Endothelial cell of umbilical vein (primary cell): Measurements from ENCODE around the gene IL22RA1. TPM values are rescaled to one million over a fixed set of nuclear protein-coding genes. Genes with fewer than 3 reads are reported as not detected.

Experiments
- BruUV-seq: library from RNA; stranded (reverse); fragments of 400-500 nt; replicated peaks from 2 replicates; lab custom pipeline; 2021; lab: Mats Ljungman, UMichigan
- CTCF ChIA-PET: fragments of 300-600, 350-600 bp; sonication (Branson Sonifier 250); formaldehyde crosslinking; loops from one replicate; lab custom pipeline; 2021; ENCODE audit warnings: antibody characterized with exemption, inconsistent platforms; lab: Charles Lee
- POLR2A ChIA-PET: fragments of 300-600, 350-600 bp; sonication (Branson Sonifier 250); formaldehyde crosslinking; loops from one replicate; lab custom pipeline; 2021; ENCODE audit warnings: antibody characterized with exemption, inconsistent platforms; lab: Charles Lee
- DNase-seq: peaks from one replicate; pipeline ENCODE4 v3.0.0-alpha.2; 2011; ENCODE audit warnings: low read depth, low spot score
- FAIRE-seq: peaks from 2 replicates; lab custom pipeline; 2011; peaks lifted over from hg19 to GRCh38; lab: Jason Lieb, UNC
- H2AFZ ChIP-seq: 2 replicates; pipeline ENCODE4 v1.6.0; 2012; ENCODE audit warnings: low read depth, low read length, control low read depth, inconsistent platforms
- H3K27ac ChIP-seq: 2 replicates; pipeline ENCODE4 v1.5.1; 2011; ENCODE audit warnings: low read depth, mild to moderate bottlenecking, control low read depth, low read length, moderate library complexity; ENCODE audit not compliant: insufficient read depth
- H3K27me3 ChIP-seq, 2 experiments: 2 replicates each; pipeline versions ENCODE4 v1.6.0 to v1.6.1; 2011; ENCODE audit warnings: low read length in 2 of 2, mixed read lengths in 1 of 2; ENCODE audit not compliant: control insufficient read depth in 2 of 2, insufficient read depth in 2 of 2
- H3K36me3 ChIP-seq, 2 experiments: 2 replicates in 1 of 2; 3 replicates in 1 of 2; pipeline ENCODE4 v1.5.1; 2011; ENCODE audit warnings: low read length in 2 of 2, mild to moderate bottlenecking in 1 of 2, moderate library complexity in 1 of 2; ENCODE audit not compliant: control insufficient read depth in 2 of 2, insufficient read depth in 2 of 2; ENCODE audit errors: extremely low read depth in 1 of 2
- H3K4me1 ChIP-seq: 3 replicates; pipeline ENCODE4 v1.5.1; 2011; ENCODE audit warnings: mild to moderate bottlenecking, low read length; ENCODE audit not compliant: control insufficient read depth, insufficient read depth; ENCODE audit errors: extremely low read depth
- H3K4me2 ChIP-seq: 2 replicates; pipeline ENCODE4 v1.6.1; 2011; ENCODE audit warnings: low read length, control low read depth, mixed read lengths; ENCODE audit not compliant: insufficient read depth
- H3K4me3 ChIP-seq, 3 experiments: fragments of 200-600 bp in 1 of 3; sonication (generic), shearing (Covaris generic) in 1 of 3; replicated peaks in 1 of 3; 2 replicates each; pipeline ENCODE4 v1.5.1; 2011 to 2016; ENCODE audit warnings: control low read depth in 3 of 3, low read length in 3 of 3, mild to moderate bottlenecking in 2 of 3, inconsistent platforms in 1 of 3, low read depth in 1 of 3, moderate library complexity in 1 of 3; ENCODE audit not compliant: insufficient read depth in 1 of 3
- H3K79me2 ChIP-seq: 2 replicates; pipeline ENCODE4 v1.6.0; 2012; ENCODE audit warnings: low read length, inconsistent platforms; ENCODE audit not compliant: control insufficient read depth, insufficient read depth
- H3K9ac ChIP-seq: replicated peaks from 2 replicates; pipeline ENCODE3; 2011; ENCODE audit warnings: low read length, control low read depth; ENCODE audit not compliant: insufficient read depth; ENCODE audit errors: extremely low read depth
- H3K9me1 ChIP-seq: replicated peaks from 3 replicates; pipeline ENCODE4 v1.6.0; 2011; ENCODE audit warnings: mild to moderate bottlenecking, low read length; ENCODE audit not compliant: control insufficient read depth, insufficient read depth; ENCODE audit errors: extremely low read depth
- H3K9me3 ChIP-seq: replicated peaks from 2 replicates; pipeline ENCODE4 v1.5.1; 2012; ENCODE audit warnings: low read length, inconsistent platforms; ENCODE audit not compliant: control insufficient read depth, insufficient read depth
- H4K20me1 ChIP-seq: replicated peaks from 2 replicates; pipeline ENCODE3; 2011; ENCODE audit warnings: mild to moderate bottlenecking, low read length; ENCODE audit not compliant: control insufficient read depth, insufficient read depth; ENCODE audit errors: extremely low read depth
- EZH2 ChIP-seq: IDR thresholded peaks from 2 replicates; pipeline ENCODE4 v1.6.1; 2012; ENCODE audit warnings: borderline replicate concordance, low read depth, mild to moderate bottlenecking, moderate library complexity, low read length, inconsistent platforms; ENCODE audit not compliant: severe bottlenecking
- FOS ChIP-seq: IDR thresholded peaks from 2 replicates; pipeline ENCODE4 v1.6.1; 2011; ENCODE audit warnings: mild to moderate bottlenecking, low read length, moderate library complexity, borderline replicate concordance; ENCODE audit not compliant: insufficient read depth
- JUN ChIP-seq: IDR thresholded peaks from 2 replicates; pipeline ENCODE4 v1.6.1; 2011; ENCODE audit warnings: borderline replicate concordance, low read depth; ENCODE audit not compliant: insufficient read length, insufficient read depth
- MYC ChIP-seq: IDR thresholded peaks from one replicate; pipeline ENCODE4 v1.6.1; 2011; ENCODE audit warnings: mild to moderate bottlenecking, low read depth, low read length
- POLR2A ChIP-seq: IDR thresholded peaks from 2 replicates; pipeline ENCODE4 v1.6.1; 2012; ENCODE audit warnings: low read depth, mild to moderate bottlenecking, control low read depth, low read length
- POLR2AphosphoS5 ChIP-seq: IDR thresholded peaks from 2 replicates; pipeline ENCODE4 v1.6.1; 2012; ENCODE audit warnings: low read depth, mild to moderate bottlenecking, control low read depth, low read length, moderate library complexity; ENCODE audit not compliant: insufficient read depth
- dilution Hi-C: fragments of 300-500 bp; cut with MboI; formaldehyde crosslinking; loops from one replicate; pipeline ENCODE4 v1.15.0; 2019; ENCODE audit warnings: low sequenced_read_pairs; ENCODE audit not compliant: extremely low pct_ligation_motif_present
- intact Hi-C: fragments of 100-400 bp; cut with micrococcal nuclease; formaldehyde crosslinking; loops from one replicate; pipeline ENCODE4 v1.10.0; 2022
- polyA plus RNA-seq, 4 experiments: library from polyadenylated mRNA; depleted of rRNA in 3 of 4; stranded (reverse) in 3 of 4; unstranded in 1 of 4; fragments of >200 nt; gene quantifications; 2 replicates each; pipeline versions ENCODE4 v1.2.1 to v1.2.3, GENCODE V29; 2011 to 2012; ENCODE audit warnings: missing spikeins in 1 of 4
- total RNA-seq: library from RNA; stranded (reverse); gene quantifications from 2 replicates; pipeline ENCODE4 v1.2.3, GENCODE V29; 2021
- TF ChIP-seq, protein P1 (sequence below): IDR thresholded peaks from 2 replicates; pipeline ENCODE4 v1.6.1; 2011; ENCODE audit not compliant: insufficient read depth, insufficient read length
- TF ChIP-seq, protein P2 (sequence below), 2 donors: IDR thresholded peaks; 1 replicate in 1 of 2; 2 replicates in 1 of 2; pipeline ENCODE4 v1.5.1; 2011; ENCODE audit warnings: low read length in 2 of 2, mild to moderate bottlenecking in 2 of 2, moderate library complexity in 2 of 2, control low read depth in 1 of 2, inconsistent platforms in 1 of 2, low read depth in 1 of 2; ENCODE audit not compliant: insufficient read depth in 1 of 2; ENCODE audit errors: extremely low read depth in 1 of 2

Gene IL22RA1
- total and polyA plus RNA-seq, 2 donors (not counting 3 experiments of a cell fraction or from before 2014, with no cell fraction given) = not detected

DNA sequence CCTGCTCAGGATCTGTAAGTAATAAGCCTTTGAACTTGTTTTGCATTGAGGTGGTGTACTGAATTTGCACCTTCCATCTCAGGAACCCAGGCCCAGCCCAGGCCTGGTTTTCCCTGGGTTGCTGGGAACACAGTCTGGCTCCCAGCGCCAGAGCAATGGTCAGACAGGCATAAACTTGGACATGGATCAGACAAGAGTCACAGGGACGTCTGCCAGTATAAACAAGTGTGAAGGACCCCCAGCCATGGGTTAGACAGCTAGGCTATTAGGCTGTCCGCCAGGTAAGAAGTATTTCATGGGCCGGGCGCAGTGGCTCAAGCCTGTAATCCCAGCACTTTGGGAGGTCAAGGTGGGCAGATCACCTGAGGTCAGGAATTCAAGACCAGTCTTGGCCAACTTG, 38.7 kb upstream of the IL22RA1 start:
- dilution Hi-C loops = no loop called here
- DNase-seq (no peak), FAIRE-seq (no peak)
- Histone ChIP-seq H3K36me3 (no peaks in the 10 kb centered on the region), H3K79me2 (no peaks in the 10 kb centered on the region), H4K20me1 (no peaks in the 10 kb centered on the region), H3K27ac (no peak overlapping the region), H3K27me3 (peaks cover 7 to 8% of the 10 kb centered on the region in 2 experiments), H3K9me1 (no peaks in the 10 kb centered on the region), H3K4me3 (no peak overlapping the region), H3K9me3 (no peaks in the 10 kb centered on the region), H3K9ac (no peak overlapping the region), H3K4me2 (no peak overlapping the region), H2AFZ (no peak overlapping the region), H3K4me1 (no peaks in the 10 kb centered on the region)
- CTCF ChIA-PET = interaction anchor here (7.6 kb wide), 1 partner anchor 18 kb away, joined by 77 read pairs; no protein-coding TSS in a partner anchor
- no TSS peak for BruUV-seq
- TF ChIP-seq FOS (no peak), MYC (no peak), POLR2A (no peak), POLR2AphosphoS5 (no peak), EZH2 (no peak), JUN (no peak)
- TF ChIP-seq, protein P1, sequence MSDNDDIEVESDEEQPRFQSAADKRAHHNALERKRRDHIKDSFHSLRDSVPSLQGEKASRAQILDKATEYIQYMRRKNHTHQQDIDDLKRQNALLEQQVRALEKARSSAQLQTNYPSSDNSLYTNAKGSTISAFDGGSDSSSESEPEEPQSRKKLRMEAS = no peak
- TF ChIP-seq, protein P2, sequence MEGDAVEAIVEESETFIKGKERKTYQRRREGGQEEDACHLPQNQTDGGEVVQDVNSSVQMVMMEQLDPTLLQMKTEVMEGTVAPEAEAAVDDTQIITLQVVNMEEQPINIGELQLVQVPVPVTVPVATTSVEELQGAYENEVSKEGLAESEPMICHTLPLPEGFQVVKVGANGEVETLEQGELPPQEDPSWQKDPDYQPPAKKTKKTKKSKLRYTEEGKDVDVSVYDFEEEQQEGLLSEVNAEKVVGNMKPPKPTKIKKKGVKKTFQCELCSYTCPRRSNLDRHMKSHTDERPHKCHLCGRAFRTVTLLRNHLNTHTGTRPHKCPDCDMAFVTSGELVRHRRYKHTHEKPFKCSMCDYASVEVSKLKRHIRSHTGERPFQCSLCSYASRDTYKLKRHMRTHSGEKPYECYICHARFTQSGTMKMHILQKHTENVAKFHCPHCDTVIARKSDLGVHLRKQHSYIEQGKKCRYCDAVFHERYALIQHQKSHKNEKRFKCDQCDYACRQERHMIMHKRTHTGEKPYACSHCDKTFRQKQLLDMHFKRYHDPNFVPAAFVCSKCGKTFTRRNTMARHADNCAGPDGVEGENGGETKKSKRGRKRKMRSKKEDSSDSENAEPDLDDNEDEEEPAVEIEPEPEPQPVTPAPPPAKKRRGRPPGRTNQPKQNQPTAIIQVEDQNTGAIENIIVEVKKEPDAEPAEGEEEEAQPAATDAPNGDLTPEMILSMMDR (IDR thresholded peaks at IDR 0.05; ENCODE audit: extremely low read depth in 1 of 2, insufficient read depth in 1 of 2, low read depth in 1 of 2, low read length in 2 of 2) = no peak
- POLR2A ChIA-PET = no interaction called here
- intact Hi-C loops = no loop called here
